Peyer's patch (tissue), 4 donors: ENCODE measurements around the gene FAM47B.

Source experiments
- CTCF ChIP-seq, 6 experiments: fragments of 450-650 bp in 4 of 6; fragments of 200-600 bp in 2 of 6; sonication (generic) in 1 of 6; IDR thresholded peaks; one replicate each; pipeline ENCODE4 v1.5.1; 2017 to 2019; ENCODE audit warnings: antibody characterized with exemption in 6 of 6, mild to moderate bottlenecking in 3 of 6, moderate library complexity in 1 of 6
- POLR2A ChIP-seq, 2 donors: fragments of 450-650 bp; IDR thresholded peaks; one replicate each; pipeline ENCODE4 v1.5.1; 2017; ENCODE audit warnings: antibody characterized with exemption in 2 of 2, mild to moderate bottlenecking in 2 of 2, moderate library complexity in 2 of 2

DNA sequence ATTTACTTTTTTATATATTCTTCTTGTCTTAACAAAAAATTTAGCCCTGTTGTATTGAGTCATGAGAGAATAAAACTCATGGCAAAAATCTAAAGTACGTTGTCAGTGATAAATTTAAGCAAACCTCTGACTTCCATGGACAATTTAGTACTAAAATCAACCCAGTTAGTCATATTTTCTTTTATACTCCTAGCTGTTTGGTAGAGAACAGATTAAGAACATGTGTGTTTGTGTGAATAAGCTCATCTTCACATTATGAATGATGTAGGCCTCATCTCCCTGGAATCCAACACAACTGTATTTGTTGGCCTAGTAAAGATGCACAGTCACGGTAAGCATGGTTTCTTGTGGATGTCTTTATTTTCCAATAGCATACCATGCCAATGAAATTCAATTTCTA, 40.8 kb upstream of the FAM47B start:
- TF ChIP-seq CTCF (IDR thresholded peaks at IDR 0.05): no peak
- no peak for TF ChIP-seq POLR2A (IDR thresholded peaks at IDR 0.05)
